Renal cortex interstitium (tissue), 11 donors: Measurements from ENCODE around the gene COX7A1. TPM values are rescaled to one million over a fixed set of nuclear protein-coding genes. Genes with fewer than 3 reads are reported as not detected.
"Not testable (repeated sequence)": the region's sequence is repeated elsewhere in the genome, so short reads cannot be mapped to it uniquely, and the experiment has no call there.

Experiments used
- DNase-seq, 11 donors: peaks; one replicate each; pipeline ENCODE4 v3.0.0-alpha.2; 2013; ENCODE audit warnings: low read depth in 9 of 11, low spot score in 4 of 11; ENCODE audit errors: extremely low read depth in 1 of 11
- polyA plus RNA-seq, 3 donors: library from polyadenylated mRNA; unstranded; fragments of 120-200 nt; gene quantifications; one replicate each; pipeline ENCODE4 v1.2.1, GENCODE V29; 2013; ENCODE audit not compliant: insufficient read length in 3 of 3

The COX7A1 gene
- polyA plus RNA-seq, 3 donors, result 16.5 to 30.8 (median 30.2) TPM

DNA sequence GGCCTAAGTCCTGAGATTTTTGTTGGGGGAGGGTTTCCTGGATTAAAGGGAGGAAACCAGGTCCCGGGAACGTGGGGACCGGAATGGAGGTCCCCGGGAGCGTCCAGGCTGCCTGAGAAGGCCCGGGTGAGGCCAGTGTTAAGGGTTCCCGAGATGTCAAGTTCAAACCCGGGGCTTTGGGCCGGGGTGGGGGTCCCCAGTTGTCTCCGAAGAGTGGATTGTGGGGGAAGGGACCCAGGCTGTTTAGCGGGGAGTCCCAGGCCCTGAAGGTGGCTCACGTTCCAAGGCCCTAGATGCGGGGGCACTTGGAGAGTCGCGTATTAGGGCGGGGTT lies 262 bp downstream of the COX7A1 start:
- peak in 1 of 11 donors; percentile 16 for DNase-seq

GRCh38 chr19:36151144-36152018 lies 866 bp downstream of the COX7A1 start:
- peak in 4 of 11 donors; percentile 24 to 51 (median 46) for DNase-seq

GRCh38 chr19:36150586-36150985 lies 1.7 kb downstream of the COX7A1 start:
- no peak for DNase-seq

DNA sequence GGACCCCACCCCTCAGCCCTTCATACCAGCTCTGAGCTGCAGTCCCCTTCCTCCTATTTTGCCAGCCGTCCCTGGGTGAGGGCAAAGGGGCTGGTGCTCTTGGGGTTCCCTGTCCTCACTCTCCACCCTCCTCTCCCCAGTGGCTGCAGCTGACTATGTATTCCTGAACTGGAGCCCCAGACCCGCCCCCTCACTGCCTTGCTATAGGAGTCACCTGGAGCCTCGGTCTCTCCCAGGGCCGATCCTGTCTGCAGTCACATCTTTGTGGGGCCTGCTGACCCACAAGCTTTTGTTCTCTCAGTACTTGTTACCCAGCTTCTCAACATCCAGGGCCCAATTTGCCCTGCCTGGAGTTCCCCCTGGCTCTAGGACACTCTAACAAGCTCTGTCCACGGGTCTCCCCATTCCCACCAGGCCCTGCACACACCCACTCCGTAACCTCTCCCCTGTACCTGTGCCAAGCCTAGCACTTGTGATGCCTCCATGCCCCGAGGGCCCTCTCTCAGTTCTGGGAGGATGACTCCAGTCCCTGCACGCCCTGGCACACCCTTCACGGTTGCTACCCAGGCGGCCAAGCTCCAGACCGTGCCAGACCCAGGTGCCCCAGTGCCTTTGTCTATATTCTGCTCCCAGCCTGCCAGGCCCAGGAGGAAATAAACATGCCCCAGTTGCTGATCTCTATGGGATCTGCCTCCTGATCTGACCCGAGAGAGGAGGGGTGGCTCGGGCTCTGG lies 2.4 kb downstream of the COX7A1 start:
- DNase-seq, result no peak

DNA sequence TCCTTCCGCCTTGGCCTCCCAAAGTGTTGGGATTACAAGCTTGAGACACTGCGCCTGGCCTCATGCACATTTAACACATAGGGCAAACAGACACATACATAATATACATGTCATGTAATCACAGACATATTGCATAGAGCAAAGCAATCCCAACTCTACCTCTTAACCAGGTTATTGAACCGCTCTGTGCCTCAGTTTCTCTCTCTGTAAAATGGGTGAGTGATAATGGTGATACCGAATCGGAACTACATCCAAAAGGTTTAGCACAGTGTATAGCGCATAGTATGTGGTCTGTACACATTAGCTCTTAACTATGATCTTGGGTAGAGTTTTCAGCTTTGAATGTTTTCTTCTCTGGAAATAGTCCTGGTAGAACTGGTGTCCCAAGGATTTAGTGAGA lies 7.6 kb downstream of the COX7A1 start:
- DNase-seq, result no peak

DNA sequence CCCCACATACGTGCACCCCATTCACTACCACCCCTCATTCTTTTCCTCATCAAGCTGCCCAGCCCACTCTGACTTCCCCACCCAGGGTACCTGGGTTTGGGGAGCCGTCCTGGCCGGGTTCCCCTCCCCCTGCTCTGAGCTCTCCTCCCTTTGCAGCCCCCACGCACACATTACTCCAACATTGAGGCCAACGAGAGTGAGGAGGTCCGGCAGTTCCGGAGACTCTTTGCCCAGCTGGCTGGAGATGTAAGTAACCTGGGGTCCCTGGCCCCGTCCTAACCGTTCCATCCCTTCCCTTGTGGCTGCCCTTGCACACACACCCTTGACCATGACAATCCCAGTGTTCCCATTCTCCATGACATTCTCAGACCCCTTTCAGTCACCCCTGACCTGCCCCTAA lies 9.8 kb downstream of the COX7A1 start:
- DNase-seq, result no peak

- DNase-seq, result no peak
Measured at GRCh38 chr19:36142046-36142445, 10.2 kb downstream of the COX7A1 start.

- peak in 8 of 11 donors; percentile 54 to 83 (median 67) for DNase-seq
Measured at GRCh38 chr19:36141039-36141927, 11.0 kb downstream of the COX7A1 start.

DNA sequence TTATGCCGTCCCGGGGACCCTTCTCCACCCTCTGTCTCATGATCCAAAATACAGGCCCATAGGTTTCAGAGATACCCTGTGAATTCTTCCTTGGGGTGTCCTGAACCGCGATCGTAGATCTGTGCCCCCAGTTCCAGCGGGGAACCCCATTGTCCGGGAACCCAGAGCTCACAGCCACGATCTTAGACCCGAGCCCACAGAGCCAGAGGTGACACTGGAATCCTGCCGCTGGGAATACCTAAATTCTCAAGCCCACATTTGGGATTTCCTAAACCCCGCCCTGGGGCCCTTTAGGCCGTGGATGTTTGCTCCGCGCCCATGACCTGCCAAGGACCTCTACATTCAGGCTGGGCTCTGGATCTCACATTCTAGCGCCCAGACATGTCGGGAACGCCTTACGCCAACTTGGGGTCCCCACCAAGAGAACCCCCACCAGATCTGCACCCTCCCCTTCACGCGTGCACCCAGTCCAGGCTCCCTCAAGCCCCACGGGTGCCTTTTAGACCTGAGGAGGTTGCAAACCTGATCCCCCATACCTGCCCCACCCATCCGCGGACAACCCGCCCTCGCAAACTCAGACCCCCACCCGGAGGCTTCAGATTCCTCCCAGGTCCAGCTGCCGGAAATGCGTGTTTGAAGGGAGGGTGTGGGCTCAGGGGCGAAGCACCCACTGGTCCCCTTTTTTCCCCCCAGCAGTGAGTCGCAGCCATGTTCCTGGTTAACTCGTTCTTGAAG lies 11.8 kb downstream of the COX7A1 start:
- peak in 4 of 11 donors; percentile 26 to 51 (median 30) for DNase-seq

DNA sequence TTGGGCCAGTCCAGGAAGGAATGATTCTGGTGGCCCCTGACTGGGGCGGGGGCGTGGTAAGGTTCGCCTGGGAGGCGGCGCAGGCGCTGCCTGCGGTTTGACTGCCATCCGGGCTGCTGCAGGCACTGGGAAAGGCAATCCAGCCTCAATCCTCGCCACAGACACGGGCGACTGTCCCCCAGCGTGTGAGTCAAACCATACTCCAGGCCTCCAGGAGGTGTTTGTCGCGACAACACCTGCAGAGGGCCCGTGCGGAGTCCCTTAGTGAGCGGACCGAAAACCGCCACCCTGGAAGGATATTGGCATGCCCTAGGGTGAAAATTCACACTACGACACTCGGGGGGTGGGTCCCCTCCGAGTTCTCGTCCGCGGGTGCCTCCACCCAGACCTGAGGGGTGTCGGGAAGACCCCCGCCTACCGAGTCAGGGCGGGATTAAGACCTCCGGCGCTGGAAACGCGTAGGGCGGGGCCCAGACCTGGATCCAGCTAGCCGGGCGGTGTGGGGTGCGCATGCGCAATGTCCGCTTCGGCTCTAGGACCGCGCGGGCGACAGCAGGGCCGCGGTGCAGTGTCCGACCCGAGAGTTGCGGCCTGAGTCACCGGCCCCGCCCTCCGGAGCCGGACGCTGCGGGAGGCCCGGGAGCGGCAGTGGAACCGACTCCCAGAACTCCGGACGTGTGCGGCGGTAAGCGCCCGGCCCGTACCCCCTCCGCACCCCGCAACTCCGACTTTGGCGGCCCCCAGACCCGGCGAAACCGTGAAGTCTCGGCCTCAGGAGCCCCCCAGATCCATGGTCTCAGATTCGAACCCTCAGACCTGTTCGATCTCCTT lies 12.6 kb downstream of the COX7A1 start, which contains the start of gene CAPNS1:
Gene CAPNS1 (plus strand): TSS at position 594 of the 831 bp plus-strand sequence. CDS start 946 bp downstream, outside the sequence.
- peak; percentile 92 to 99 (median 97) for DNase-seq

GRCh38 chr19:36139120-36139472 lies 13.2 kb downstream of the COX7A1 start:
- DNase-seq, result no peak

GRCh38 chr19:36136964-36137686 lies 15.1 kb downstream of the COX7A1 start:
- DNase-seq, result no peak

- DNase-seq, result not testable (repeated sequence)
Measured at GRCh38 chr19:36134867-36135266, 17.4 kb downstream of the COX7A1 start.

GRCh38 chr19:36131221-36131620 lies 21.0 kb downstream of the COX7A1 start:
- DNase-seq, result not testable (repeated sequence)

- no peak for DNase-seq
Measured at GRCh38 chr19:36128392-36128736, 23.9 kb downstream of the COX7A1 start.

GRCh38 chr19:36125557-36125956 lies 26.7 kb downstream of the COX7A1 start:
- no peak for DNase-seq

GRCh38 chr19:36121486-36122124 lies 30.6 kb downstream of the COX7A1 start:
- no peak for DNase-seq
